Stomach (tissue), 9 donors: ENCODE data around the gene RPRD1B. TPM values are rescaled to one million over a fixed set of nuclear protein-coding genes. Genes with fewer than 3 reads are reported as not detected.

Experiments used
- DNase-seq, 2 donors: peaks; one replicate each; pipeline versions ENCODE4 v3.0.0 to v3.0.0-alpha.2; 2013 to 2019
- H3K27ac ChIP-seq, 5 donors: fragments of 200-600 bp in 4 of 5; sonication (generic) in 4 of 5; one replicate each; pipeline ENCODE4 v1.5.1; 2013 to 2019; ENCODE audit warnings: mild to moderate bottlenecking in 1 of 5, moderate library complexity in 1 of 5
- H3K27me3 ChIP-seq, 3 donors: fragments of 200-600 bp; sonication (generic); one replicate each; pipeline ENCODE4 v1.5.1; 2017 to 2019; ENCODE audit warnings: mixed run types in 1 of 3
- H3K36me3 ChIP-seq, 4 donors: fragments of 200-600 bp; sonication (generic); 1 replicate in 3 of 4; 2 replicates in 1 of 4; pipeline ENCODE4 v1.5.1; 2016 to 2019
- H3K4me1 ChIP-seq, 4 donors: fragments of 200-600 bp; sonication (generic); one replicate each; pipeline ENCODE4 v1.5.1; 2016 to 2019
- H3K4me3 ChIP-seq, 4 donors: fragments of 200-600 bp; sonication (generic) in 3 of 4; one replicate each; pipeline ENCODE4 v1.5.1; 2016 to 2019; ENCODE audit warnings: mild to moderate bottlenecking in 1 of 4
- H3K9me3 ChIP-seq, 4 donors: fragments of 200-600 bp; sonication (generic); one replicate each; pipeline ENCODE4 v1.5.1; 2016 to 2019
- CTCF ChIP-seq, 7 experiments: fragments of 450-650 bp in 4 of 7; fragments of 200-600 bp in 3 of 7; sonication (generic) in 3 of 7; IDR thresholded peaks; one replicate each; pipeline ENCODE4 v1.5.1; 2016 to 2019; ENCODE audit warnings: antibody characterized with exemption in 7 of 7, control low read depth in 2 of 7, mild to moderate bottlenecking in 1 of 7
- EP300 ChIP-seq: sonication (generic); formaldehyde crosslinking; IDR thresholded peaks from one replicate; pipeline ENCODE4 v1.6.1; 2017; ENCODE audit warnings: antibody characterized with exemption
- POLR2A ChIP-seq, 4 donors: fragments of 450-650 bp; IDR thresholded peaks; one replicate each; pipeline ENCODE4 v1.6.1; 2016; ENCODE audit warnings: antibody characterized with exemption in 4 of 4, control low read depth in 2 of 4, mild to moderate bottlenecking in 1 of 4, moderate library complexity in 1 of 4
- POLR2AphosphoS5 ChIP-seq, 3 donors: sonication (generic); formaldehyde crosslinking; IDR thresholded peaks; one replicate each; pipeline ENCODE4 v1.6.1; 2016; ENCODE audit warnings: antibody characterized with exemption in 3 of 3
- WGBS, 5 donors: extraction: QIAGEN DNeasy Blood & Tissue Kit in 3 of 5; methylation state at CpG; one replicate each; pipeline versions ENCODE4 v1.1.5 to v1.1.7; 2013 to 2018; 5-methylcytosine and 5-hydroxymethylcytosine counted together
- intact Hi-C: fragments of 100-400 bp; cut with DNase I; formaldehyde crosslinking; loops from one replicate; pipeline ENCODE4 v1.15.1; 2023; ENCODE audit warnings: low total_unique reads
- polyA plus RNA-seq, 3 donors: library from polyadenylated mRNA; stranded (reverse); fragments of 200-250 nt; gene quantifications; one replicate each; pipeline ENCODE4 v1.2.3, GENCODE V29; 2013
- total RNA-seq, 5 donors: library from RNA; depleted of rRNA; stranded (reverse); fragments of >200 nt; gene quantifications; one replicate each; pipeline versions ENCODE4 v1.1.0 to v1.2.3, GENCODE V29; 2014 to 2016
- donor health status: healthy with polysubstance abuse.
- donor health status: Bipolar disorder and iron deficiency.
- donor health status: healthy.

The RPRD1B gene
- total and polyA plus RNA-seq, 8 donors: 8.0 to 60.0 (median 17.8) TPM

DNA sequence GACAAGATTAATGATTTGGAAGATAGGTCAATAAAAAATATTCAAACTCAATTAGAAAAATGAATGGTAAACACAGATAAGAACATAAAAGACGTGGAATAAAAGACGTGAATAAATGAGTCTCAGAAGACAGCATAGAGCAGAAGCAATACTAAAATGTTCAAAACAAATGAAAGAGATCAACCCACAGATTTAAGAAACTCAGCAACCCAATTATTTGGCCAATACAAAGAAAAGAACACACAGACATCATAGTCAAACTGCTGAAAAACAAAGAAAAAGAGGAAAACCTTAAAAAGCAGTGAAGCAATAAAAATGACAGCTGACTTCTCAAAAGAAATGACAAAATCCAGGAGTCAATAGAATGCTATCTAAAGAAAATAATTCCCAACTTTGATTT lies 15.2 kb upstream of the RPRD1B start:
- no peaks in the 10 kb centered on the region for H3K27me3 ChIP-seq
- peaks cover 0 to 26% (median 7%) of the 10 kb centered on the region in 4 donors for H3K4me1 ChIP-seq
- intact Hi-C loops: no loop called here
- peaks cover 0 to 16% (median 9%) of the 10 kb centered on the region in 4 donors for H3K9me3 ChIP-seq
- H3K27ac ChIP-seq: no peak overlapping the region
- H3K4me3 ChIP-seq: no peak overlapping the region
- TF ChIP-seq POLR2A (IDR thresholded peaks at IDR 0.05) (no peak), EP300 (no peak), POLR2AphosphoS5 (IDR thresholded peaks at IDR 0.05) (no peak), CTCF (IDR thresholded peaks at IDR 0.05) (no peak)
- 91 to 99% (median 97%) methylated on average over 2 of the region's 2 CpGs for WGBS, 5 donors
- no peak for DNase-seq
- H3K36me3 ChIP-seq: peaks cover 8 to 48% (median 46%) of the 10 kb centered on the region in 4 donors

- Histone ChIP-seq H3K4me1 (peaks cover 0 to 32% (median 20%) of the 10 kb centered on the region in 4 donors), H3K27ac (peak overlapping the region in 1 of 5 donors; percentile 40), H3K9me3 (peaks cover 0 to 16% (median 9%) of the 10 kb centered on the region in 4 donors), H3K27me3 (no peaks in the 10 kb centered on the region), H3K36me3 (peaks cover 4 to 33% (median 25%) of the 10 kb centered on the region in 4 donors), H3K4me3 (no peak overlapping the region)
- WGBS, 5 donors: 46 to 87% (median 70%) methylated on average over 2 of the region's 2 CpGs
- TF ChIP-seq POLR2AphosphoS5 (IDR thresholded peaks at IDR 0.05) (peak in 1 of 3 donors; percentile 12), CTCF (IDR thresholded peaks at IDR 0.05) (no peak)
- no peak for DNase-seq
- intact Hi-C loops: no loop called here
Measured at GRCh38 chr20:38021087-38021772, 12.3 kb upstream of the RPRD1B start.

DNA sequence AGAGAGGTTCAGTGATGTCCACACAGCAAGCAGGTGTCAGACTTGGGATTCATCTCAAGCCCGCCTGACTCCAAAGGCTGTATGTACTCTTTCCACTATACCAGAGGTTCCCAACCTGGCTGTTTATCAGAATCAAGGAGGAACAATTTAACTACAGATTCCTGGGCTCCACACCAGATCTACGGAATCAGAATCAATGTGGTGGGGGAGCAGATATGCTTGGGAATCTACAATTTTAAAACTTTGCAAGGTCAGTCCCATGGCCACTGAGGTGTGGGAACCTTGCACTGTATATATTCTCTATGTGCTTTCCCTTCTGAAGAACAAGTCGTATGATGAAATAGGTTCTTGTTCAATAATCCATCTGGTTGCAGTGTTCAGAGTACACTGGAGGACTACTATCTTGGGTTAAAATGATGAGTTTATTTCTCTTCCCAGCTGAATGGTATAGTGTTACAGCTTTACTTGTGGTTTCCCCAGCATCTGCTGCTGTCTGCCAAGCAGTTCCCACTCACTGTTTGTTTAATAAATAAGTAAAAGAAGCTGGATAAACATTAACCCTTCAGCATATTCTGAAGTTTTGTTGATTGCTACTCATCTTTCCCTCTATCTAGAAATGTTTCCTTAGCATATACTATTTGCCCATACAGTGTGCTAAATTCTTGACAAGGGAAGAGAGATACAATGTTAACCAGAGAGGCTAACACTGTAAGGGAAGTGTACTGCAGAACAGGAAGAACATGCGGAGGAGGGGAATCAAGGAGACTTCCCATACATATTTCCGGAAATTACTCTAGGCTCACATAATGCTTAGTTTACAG lies 10.2 kb upstream of the RPRD1B start:
- Histone ChIP-seq H3K4me3 (no peak overlapping the region), H3K27me3 (no peaks in the 10 kb centered on the region), H3K27ac (peak overlapping the region in 3 of 5 donors; percentile 15 to 38 (median 29)), H3K36me3 (peaks cover 0 to 13% (median 10%) of the 10 kb centered on the region in 4 donors), H3K9me3 (peaks cover 0 to 8% (median 4%) of the 10 kb centered on the region in 4 donors), H3K4me1 (peaks cover 0 to 32% (median 20%) of the 10 kb centered on the region in 4 donors)
- 62 to 77% (median 65%) methylated on average over 5 of the region's 5 CpGs for WGBS, 5 donors
- DNase-seq: peak in 1 of 2 donors; percentile 26
- TF ChIP-seq CTCF (IDR thresholded peaks at IDR 0.05): no peak
- TF ChIP-seq POLR2A (IDR thresholded peaks at IDR 0.05): no peak
- TF ChIP-seq POLR2AphosphoS5 (IDR thresholded peaks at IDR 0.05): no peak
- TF ChIP-seq EP300: no peak
- intact Hi-C loops: no loop called here

DNA sequence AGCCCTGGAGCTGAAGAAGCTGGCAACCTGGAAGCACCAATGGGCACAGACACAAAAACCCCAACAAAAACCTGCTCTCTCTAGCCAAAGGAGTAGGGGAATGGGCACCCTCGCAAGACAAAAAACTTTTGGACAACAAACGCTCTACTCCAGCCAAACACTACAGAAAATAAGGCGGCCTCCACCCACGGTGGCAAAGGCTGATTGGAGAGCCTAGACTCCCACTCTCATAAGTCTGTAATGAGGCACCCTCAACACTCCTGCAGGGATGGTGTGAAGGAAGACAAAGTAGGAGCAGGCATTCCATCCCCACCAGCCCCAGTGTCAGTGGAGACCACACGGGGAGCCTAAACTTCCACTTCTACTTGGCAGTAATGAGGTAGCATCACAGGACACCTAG lies 9.1 kb upstream of the RPRD1B start:
- intact Hi-C loops: no loop called here
- H3K9me3 ChIP-seq: no peaks in the 10 kb centered on the region
- TF ChIP-seq POLR2AphosphoS5 (IDR thresholded peaks at IDR 0.05) (no peak), POLR2A (IDR thresholded peaks at IDR 0.05) (no peak), EP300 (no peak), CTCF (IDR thresholded peaks at IDR 0.05) (no peak)
- H3K4me1 ChIP-seq: peaks cover 0 to 33% (median 22%) of the 10 kb centered on the region in 4 donors
- H3K4me3 ChIP-seq: no peak overlapping the region
- 69 to 91% (median 82%) methylated on average over 5 of the region's 5 CpGs for WGBS, 5 donors
- H3K27me3 ChIP-seq: no peaks in the 10 kb centered on the region
- DNase-seq: no peak
- H3K36me3 ChIP-seq: peaks cover 0 to 5% (median 4%) of the 10 kb centered on the region in 4 donors
- peak overlapping the region in 1 of 5 donors; percentile 38 for H3K27ac ChIP-seq
